HEK293T (cell line): ENCODE data around the gene KYAT1.

ENCODE experiments used
- BHLHE40 ChIP-seq: fragments of 450-650 bp; IDR thresholded peaks from 2 replicates; pipeline ENCODE4 v1.6.1; 2016; ENCODE audit warnings: mild to moderate bottlenecking, moderate library complexity, borderline replicate concordance
- SP1 ChIP-seq: fragments of 450-650 bp; IDR thresholded peaks from 2 replicates; pipeline ENCODE4 v1.6.1; 2017

- TF ChIP-seq SP1 (no peak), BHLHE40 (no peak)
Measured at GRCh38 chr9:128798896-128799295, 82.9 kb downstream of the KYAT1 start.
